CD14-positive monocyte (primary cell): ENCODE results near the gene TMEM54. TPM values are rescaled to one million over a fixed set of nuclear protein-coding genes. Genes with fewer than 3 reads are reported as not detected.
A peak's percentile ranks its signal among the peaks of the same experiment; 100 is the strongest.

ENCODE experiments used
- DNase-seq, 3 donors: peaks; one replicate each; pipeline ENCODE4 v3.0.0-alpha.2; 2011 to 2022
- H2AFZ ChIP-seq: 2 replicates; pipeline ENCODE4 v1.6.0; 2012; ENCODE audit warnings: mild to moderate bottlenecking, low read depth, low read length, inconsistent platforms; ENCODE audit not compliant: insufficient read depth, poor library complexity, severe bottlenecking
- H3K27ac ChIP-seq, 2 donors: 1 replicate in 1 of 2; 2 replicates in 1 of 2; pipeline ENCODE4 v1.5.1; 2012 to 2013; ENCODE audit warnings: low read length in 2 of 2, control low read depth in 1 of 2, inconsistent platforms in 1 of 2, low read depth in 1 of 2, mild to moderate bottlenecking in 1 of 2
- H3K27me3 ChIP-seq, 2 donors: one replicate each; pipeline versions ENCODE4 v1.6.0 to v1.6.1; 2011 to 2013; ENCODE audit warnings: low read length in 2 of 2; ENCODE audit not compliant: control insufficient read depth in 2 of 2, insufficient read depth in 2 of 2
- H3K36me3 ChIP-seq, 2 donors: replicated peaks in 1 of 2; 1 replicate in 1 of 2; 2 replicates in 1 of 2; pipeline versions ENCODE4 v1.5.1 to v1.6.1; 2012 to 2013; ENCODE audit warnings: low read length in 2 of 2, control low read depth in 1 of 2, inconsistent platforms in 1 of 2, mild to moderate bottlenecking in 1 of 2; ENCODE audit not compliant: insufficient read depth in 2 of 2, control insufficient read depth in 1 of 2
- H3K4me1 ChIP-seq, 2 donors: 1 replicate in 1 of 2; 2 replicates in 1 of 2; pipeline versions ENCODE4 v1.5.1 to v1.6.1; 2012 to 2013; ENCODE audit warnings: low read length in 2 of 2, control low read depth in 1 of 2, inconsistent platforms in 1 of 2, mild to moderate bottlenecking in 1 of 2, moderate library complexity in 1 of 2; ENCODE audit not compliant: insufficient read depth in 2 of 2, control insufficient read depth in 1 of 2
- H3K4me2 ChIP-seq: replicated peaks from 2 replicates; pipeline ENCODE3; 2012; ENCODE audit warnings: low read length, moderate library complexity, mild to moderate bottlenecking; ENCODE audit not compliant: poor library complexity, severe bottlenecking; ENCODE audit errors: extremely low read depth
- H3K4me3 ChIP-seq, 3 experiments: fragments of 200-600 bp in 1 of 3; sonication (generic) in 1 of 3; replicated peaks in 1 of 3; 1 replicate in 2 of 3; 2 replicates in 1 of 3; pipeline ENCODE4 v1.5.1; 2011 to 2013; ENCODE audit warnings: low read length in 3 of 3, mild to moderate bottlenecking in 3 of 3, control low read depth in 2 of 3, low read depth in 2 of 3, inconsistent platforms in 1 of 3, moderate library complexity in 1 of 3
- H3K79me2 ChIP-seq: 2 replicates; pipeline ENCODE4 v1.6.0; 2012; ENCODE audit warnings: mild to moderate bottlenecking, control low read depth, inconsistent platforms, low read length, moderate library complexity; ENCODE audit not compliant: insufficient read depth
- H3K9ac ChIP-seq: 2 replicates; pipeline ENCODE4 v1.6.0; 2017; ENCODE audit warnings: low read length, mild to moderate bottlenecking; ENCODE audit not compliant: insufficient read depth, poor library complexity, severe bottlenecking
- H3K9me3 ChIP-seq, 2 donors: replicated peaks in 1 of 2; 1 replicate in 1 of 2; 2 replicates in 1 of 2; pipeline versions ENCODE4 v1.5.1 to v1.6.1; 2012 to 2013; ENCODE audit warnings: low read length in 2 of 2, control low read depth in 1 of 2; ENCODE audit not compliant: control insufficient read depth in 1 of 2, insufficient read depth in 1 of 2
- H4K20me1 ChIP-seq: 2 replicates; pipeline ENCODE4 v1.6.0; 2012; ENCODE audit warnings: mild to moderate bottlenecking, low read length, control low read depth, moderate library complexity; ENCODE audit not compliant: insufficient read depth
- H3K27ac Mint-ChIP-seq, 7 donors: one replicate each; pipeline ENCODE4 v1.8.0; 2020; ENCODE audit warnings: mild to moderate bottlenecking in 7 of 7, mixed read lengths in 7 of 7, moderate library complexity in 6 of 7, inconsistent platforms in 2 of 7
- H3K27me3 Mint-ChIP-seq, 3 donors: one replicate each; pipeline ENCODE4 v1.8.0; 2021 to 2022; ENCODE audit warnings: low read depth in 3 of 3, mild to moderate bottlenecking in 3 of 3, mixed read lengths in 3 of 3, moderate library complexity in 3 of 3, inconsistent platforms in 1 of 3
- H3K36me3 Mint-ChIP-seq, 2 donors: one replicate each; pipeline ENCODE4 v1.8.0; 2020; ENCODE audit warnings: mixed read lengths in 2 of 2, inconsistent platforms in 1 of 2, mild to moderate bottlenecking in 1 of 2
- H3K4me1 Mint-ChIP-seq: one replicate; pipeline ENCODE4 v1.8.0; 2020; ENCODE audit warnings: mild to moderate bottlenecking, mixed read lengths
- H3K4me3 Mint-ChIP-seq, 2 donors: one replicate each; pipeline ENCODE4 v1.8.0; 2020; ENCODE audit warnings: mild to moderate bottlenecking in 2 of 2, mixed read lengths in 2 of 2, moderate library complexity in 1 of 2
- H3K9me3 Mint-ChIP-seq, 7 donors: one replicate each; pipeline ENCODE4 v1.8.0; 2020 to 2022; ENCODE audit warnings: mixed read lengths in 7 of 7, mild to moderate bottlenecking in 6 of 7, moderate library complexity in 6 of 7, inconsistent platforms in 2 of 7
- WGBS: methylation state at CpG from one replicate; pipeline ENCODE4 v1.1.5; 2013; ENCODE audit warnings: missing lambda C conversion rate; ENCODE audit not compliant: insufficient coverage; 5-methylcytosine and 5-hydroxymethylcytosine counted together
- intact Hi-C, 2 donors: fragments of 100-400 bp; cut with micrococcal nuclease; formaldehyde crosslinking; loops; one replicate each; pipeline versions ENCODE4 v1.15.0 to v1.15.1; 2023
- polyA plus RNA-seq, 3 donors: library from polyadenylated mRNA; depleted of rRNA in 1 of 3; unstranded in 2 of 3; stranded (reverse) in 1 of 3; fragments of 300-500 nt in 2 of 3; fragments of >200 nt in 1 of 3; fragmentation: Illumina TruSeq in 2 of 3; gene quantifications; 1 replicate in 2 of 3; 2 replicates in 1 of 3; pipeline ENCODE4 v1.2.3, GENCODE V29; 2012 to 2021
- TF ChIP-seq, protein P1 (sequence below): fragments of 200-600 bp; IDR thresholded peaks from one replicate; pipeline ENCODE4 v1.8.0; 2022; ENCODE audit warnings: antibody characterized with exemption, mild to moderate bottlenecking

Gene TMEM54
- polyA plus RNA-seq, 3 donors: 0.08 TPM; not detected in 2

DNA sequence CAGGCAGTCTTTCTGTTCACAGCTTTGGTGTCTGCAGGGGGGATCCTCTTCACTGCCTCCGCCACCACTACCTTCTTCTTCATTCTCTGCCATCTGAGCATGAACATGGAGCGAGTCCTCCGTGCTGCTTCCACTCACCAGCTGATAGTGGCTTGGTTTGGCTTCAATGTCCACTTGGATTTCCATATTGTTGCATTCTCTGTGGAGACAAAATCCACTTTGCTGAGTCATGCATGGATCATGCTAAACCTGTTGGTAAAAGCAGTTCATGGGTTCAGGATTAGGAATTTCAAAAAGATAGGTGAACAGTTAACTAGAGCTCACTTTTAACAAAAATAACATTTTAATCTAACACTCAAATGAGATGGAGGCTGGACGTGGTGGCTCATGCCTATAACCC is 35.9 kb upstream of the TMEM54 start:
- Histone ChIP-seq H3K79me2 (no peaks in the 10 kb centered on the region), H3K9ac (no peak overlapping the region), H4K20me1 (peaks cover 96% of the 10 kb centered on the region), H3K4me1 (peaks cover 30 to 31% of the 10 kb centered on the region in 2 donors), H3K9me3 (no peaks in the 10 kb centered on the region), H3K4me3 (no peak overlapping the region), H2AFZ (no peak overlapping the region), H3K27me3 (no peaks in the 10 kb centered on the region), H3K4me2 (no peak overlapping the region), H3K27ac (no peak overlapping the region), H3K36me3 (peaks cover 51 to 71% of the 10 kb centered on the region in 2 donors)
- WGBS: 100% methylated on average over 4 of the region's 4 CpGs
- TF ChIP-seq, protein P1, sequence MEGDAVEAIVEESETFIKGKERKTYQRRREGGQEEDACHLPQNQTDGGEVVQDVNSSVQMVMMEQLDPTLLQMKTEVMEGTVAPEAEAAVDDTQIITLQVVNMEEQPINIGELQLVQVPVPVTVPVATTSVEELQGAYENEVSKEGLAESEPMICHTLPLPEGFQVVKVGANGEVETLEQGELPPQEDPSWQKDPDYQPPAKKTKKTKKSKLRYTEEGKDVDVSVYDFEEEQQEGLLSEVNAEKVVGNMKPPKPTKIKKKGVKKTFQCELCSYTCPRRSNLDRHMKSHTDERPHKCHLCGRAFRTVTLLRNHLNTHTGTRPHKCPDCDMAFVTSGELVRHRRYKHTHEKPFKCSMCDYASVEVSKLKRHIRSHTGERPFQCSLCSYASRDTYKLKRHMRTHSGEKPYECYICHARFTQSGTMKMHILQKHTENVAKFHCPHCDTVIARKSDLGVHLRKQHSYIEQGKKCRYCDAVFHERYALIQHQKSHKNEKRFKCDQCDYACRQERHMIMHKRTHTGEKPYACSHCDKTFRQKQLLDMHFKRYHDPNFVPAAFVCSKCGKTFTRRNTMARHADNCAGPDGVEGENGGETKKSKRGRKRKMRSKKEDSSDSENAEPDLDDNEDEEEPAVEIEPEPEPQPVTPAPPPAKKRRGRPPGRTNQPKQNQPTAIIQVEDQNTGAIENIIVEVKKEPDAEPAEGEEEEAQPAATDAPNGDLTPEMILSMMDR: no peak
- peaks cover 0 to 3% (median 0%) of the 10 kb centered on the region in 3 donors for H3K27me3 Mint-ChIP-seq
- peak overlapping the region in 2 of 7 donors; percentile 16 to 75 for H3K27ac Mint-ChIP-seq
- H3K36me3 Mint-ChIP-seq: peaks cover 70 to 93% of the 10 kb centered on the region in 2 donors
- H3K4me3 Mint-ChIP-seq: no peak overlapping the region
- peaks cover 37% of the 10 kb centered on the region for H3K4me1 Mint-ChIP-seq
- peaks cover 0 to 4% (median 0%) of the 10 kb centered on the region in 7 donors for H3K9me3 Mint-ChIP-seq
- intact Hi-C loops: loop anchor here in 1 of 2 donors (10.0 kb wide), 2 partner anchors 118 to 148 kb away; partner anchors contain the start of gene AZIN2
- no peak for DNase-seq

GRCh38 chr1:32934535-32934934 is 33.3 kb upstream of the TMEM54 start:
- peaks cover 7% of the 10 kb centered on the region in 2 donors for H3K4me1 ChIP-seq
- DNase-seq: no peak
- H3K27me3 ChIP-seq: no peaks in the 10 kb centered on the region
- peaks cover 0 to 3% (median 2%) of the 10 kb centered on the region in 3 donors for H3K27me3 Mint-ChIP-seq
- H3K4me2 ChIP-seq: no peak overlapping the region
- no peaks in the 10 kb centered on the region for H3K9me3 ChIP-seq
- no peaks in the 10 kb centered on the region for H3K79me2 ChIP-seq
- peaks cover 35 to 54% of the 10 kb centered on the region in 2 donors for H3K36me3 ChIP-seq
- intact Hi-C loops: loop anchor here in 1 of 2 donors (5.0 to 10.0 kb wide), 3 partner anchors 73 to 150 kb away; partner anchors contain the start of gene AZIN2
- WGBS: 95% methylated on average over 8 of the region's 10 CpGs
- H3K4me3 ChIP-seq: no peak overlapping the region
- H4K20me1 ChIP-seq: peaks cover 77% of the 10 kb centered on the region
- no peak overlapping the region for H2AFZ ChIP-seq
- H3K27ac ChIP-seq: no peak overlapping the region
- TF ChIP-seq, protein P1: no peak
- H3K4me3 Mint-ChIP-seq: no peak overlapping the region
- no peak overlapping the region for H3K9ac ChIP-seq
- peaks cover 13% of the 10 kb centered on the region for H3K4me1 Mint-ChIP-seq
- H3K27ac Mint-ChIP-seq: peak overlapping the region in 1 of 7 donors; percentile 42
- peaks cover 0 to 4% (median 0%) of the 10 kb centered on the region in 7 donors for H3K9me3 Mint-ChIP-seq
- H3K36me3 Mint-ChIP-seq: peaks cover 55 to 67% of the 10 kb centered on the region in 2 donors
